Activated B cell treated with CpG ODN at 0.5 μM for 24 hours (primary cell): Measurements from ENCODE around the gene RIBC2. TPM values are rescaled to one million over a fixed set of nuclear protein-coding genes. Genes with fewer than 3 reads are reported as not detected.

Source experiments
- ATAC-seq: fragments of 200-7000 bp; cut with Tn5 transposase; one replicate; pipeline ENCODE4 v1.10.0; 2021; ENCODE audit warnings: low read depth, mild to moderate bottlenecking, moderate library complexity
- CTCF ChIA-PET: fragments of 350-600 bp; sonication (Branson Sonifier 250); formaldehyde crosslinking; loops from one replicate; lab custom pipeline; 2021; ENCODE audit warnings: antibody characterized with exemption; lab: Charles Lee
- POLR2A ChIA-PET: fragments of 350-600 bp; sonication (Branson Sonifier 250); formaldehyde crosslinking; loops from one replicate; lab custom pipeline; 2021; ENCODE audit warnings: antibody characterized with exemption; lab: Charles Lee
- DNase-seq: peaks from one replicate; pipeline ENCODE4 v3.0.0; 2022
- H3K27ac Mint-ChIP-seq: one replicate; pipeline ENCODE4 v1.8.0; 2020; ENCODE audit warnings: mixed read lengths
- H3K27me3 Mint-ChIP-seq: one replicate; pipeline ENCODE4 v1.8.0; 2021; ENCODE audit warnings: mixed read lengths
- H3K36me3 Mint-ChIP-seq: one replicate; pipeline ENCODE4 v1.8.0; 2021; ENCODE audit warnings: low read depth, mixed read lengths
- H3K4me1 Mint-ChIP-seq: one replicate; pipeline ENCODE4 v1.8.0; 2021; ENCODE audit warnings: mixed read lengths
- H3K4me3 Mint-ChIP-seq: one replicate; pipeline ENCODE4 v1.8.0; 2020; ENCODE audit warnings: mild to moderate bottlenecking, mixed read lengths
- H3K9me3 Mint-ChIP-seq: one replicate; pipeline ENCODE4 v1.8.0; 2020; ENCODE audit warnings: mixed read lengths
- CTCF ChIP-seq: fragments of 200-600 bp; IDR thresholded peaks from one replicate; pipeline ENCODE4 v1.8.0; 2022; ENCODE audit warnings: antibody characterized with exemption, mild to moderate bottlenecking
- intact Hi-C: fragments of 100-400 bp; cut with micrococcal nuclease; formaldehyde crosslinking; loops from one replicate; pipeline ENCODE4 v1.15.1; 2024
- total RNA-seq: library from RNA; stranded (reverse); gene quantifications from 2 replicates; pipeline ENCODE4 v1.2.3, GENCODE V29; 2022

Gene RIBC2
- total RNA-seq, 1 donor from 2014 or later: 0.31 TPM

- CTCF ChIA-PET: no interaction called here
- peaks cover 18% of the 10 kb centered on the region for H3K27me3 Mint-ChIP-seq
- POLR2A ChIA-PET: no interaction called here
- ATAC-seq (no peak), DNase-seq (no peak)
- no peaks in the 10 kb centered on the region for H3K36me3 Mint-ChIP-seq
- no peaks in the 10 kb centered on the region for H3K9me3 Mint-ChIP-seq
- H3K4me1 Mint-ChIP-seq: no peaks in the 10 kb centered on the region
- no peak for TF ChIP-seq CTCF
- no peak overlapping the region for H3K4me3 Mint-ChIP-seq
- H3K27ac Mint-ChIP-seq: no peak overlapping the region
- intact Hi-C loops: no loop called here
Observed at GRCh38 chr22:45450101-45450785, 36.8 kb downstream of the RIBC2 start.

GRCh38 chr22:45450921-45451651 lies 37.6 kb downstream of the RIBC2 start:
- ChIA-PET POLR2A (no interaction called here), CTCF (no interaction called here)
- H3K27me3 Mint-ChIP-seq: peaks cover 18% of the 10 kb centered on the region
- no peak overlapping the region for H3K27ac Mint-ChIP-seq
- DNase-seq (no peak), ATAC-seq (no peak)
- H3K4me1 Mint-ChIP-seq: no peaks in the 10 kb centered on the region
- intact Hi-C loops: no loop called here
- no peak for TF ChIP-seq CTCF
- no peaks in the 10 kb centered on the region for H3K9me3 Mint-ChIP-seq
- H3K4me3 Mint-ChIP-seq: no peak overlapping the region
- no peaks in the 10 kb centered on the region for H3K36me3 Mint-ChIP-seq

GRCh38 chr22:45451972-45452371 lies 38.5 kb downstream of the RIBC2 start:
- no peak for TF ChIP-seq CTCF
- DNase-seq (no peak), ATAC-seq (no peak)
- Mint-ChIP-seq H3K9me3 (no peaks in the 10 kb centered on the region), H3K4me1 (no peaks in the 10 kb centered on the region), H3K27me3 (peaks cover 19% of the 10 kb centered on the region), H3K4me3 (no peak overlapping the region), H3K36me3 (no peaks in the 10 kb centered on the region), H3K27ac (no peak overlapping the region)
- POLR2A ChIA-PET: no interaction called here
- CTCF ChIA-PET: no interaction called here
- intact Hi-C loops: no loop called here

- ATAC-seq (no peak), DNase-seq (no peak)
- intact Hi-C loops: no loop called here
- ChIA-PET POLR2A (no interaction called here), CTCF (no interaction called here)
- Mint-ChIP-seq H3K27ac (no peak overlapping the region), H3K4me1 (no peaks in the 10 kb centered on the region), H3K9me3 (no peaks in the 10 kb centered on the region), H3K4me3 (no peak overlapping the region), H3K27me3 (peaks cover 24% of the 10 kb centered on the region), H3K36me3 (no peaks in the 10 kb centered on the region)
- no peak for TF ChIP-seq CTCF
Observed at GRCh38 chr22:45452565-45453379, 39.3 kb downstream of the RIBC2 start.

- intact Hi-C loops: no loop called here
- no peaks in the 10 kb centered on the region for H3K36me3 Mint-ChIP-seq
- ATAC-seq (no peak), DNase-seq (no peak)
- ChIA-PET POLR2A (no interaction called here), CTCF (no interaction called here)
- no peak for TF ChIP-seq CTCF
- H3K9me3 Mint-ChIP-seq: no peaks in the 10 kb centered on the region
- H3K4me3 Mint-ChIP-seq: no peak overlapping the region
- peaks cover 24% of the 10 kb centered on the region for H3K27me3 Mint-ChIP-seq
- H3K27ac Mint-ChIP-seq: no peak overlapping the region
- H3K4me1 Mint-ChIP-seq: no peaks in the 10 kb centered on the region
Observed at GRCh38 chr22:45453764-45454163, 40.3 kb downstream of the RIBC2 start.
